AG10803 (cell line): Measurements from ENCODE around the gene SMYD5.
"Not testable (repeated sequence)": the region's sequence is repeated elsewhere in the genome, so short reads cannot be mapped to it uniquely, and the experiment has no call there.

Experiments
- DNase-seq: peaks from one replicate; pipeline ENCODE4 v3.0.0; 2010; ENCODE audit warnings: low read depth
- H3K4me3 ChIP-seq: 2 replicates; pipeline ENCODE4 v1.5.1; 2011; ENCODE audit warnings: mild to moderate bottlenecking, low read length, control low read depth
- CTCF ChIP-seq: conservative IDR thresholded peaks from 2 replicates; pipeline ENCODE4 v1.5.1; 2011; ENCODE audit warnings: mild to moderate bottlenecking, low read length, control low read depth, inconsistent platforms

Gene SMYD5

DNA sequence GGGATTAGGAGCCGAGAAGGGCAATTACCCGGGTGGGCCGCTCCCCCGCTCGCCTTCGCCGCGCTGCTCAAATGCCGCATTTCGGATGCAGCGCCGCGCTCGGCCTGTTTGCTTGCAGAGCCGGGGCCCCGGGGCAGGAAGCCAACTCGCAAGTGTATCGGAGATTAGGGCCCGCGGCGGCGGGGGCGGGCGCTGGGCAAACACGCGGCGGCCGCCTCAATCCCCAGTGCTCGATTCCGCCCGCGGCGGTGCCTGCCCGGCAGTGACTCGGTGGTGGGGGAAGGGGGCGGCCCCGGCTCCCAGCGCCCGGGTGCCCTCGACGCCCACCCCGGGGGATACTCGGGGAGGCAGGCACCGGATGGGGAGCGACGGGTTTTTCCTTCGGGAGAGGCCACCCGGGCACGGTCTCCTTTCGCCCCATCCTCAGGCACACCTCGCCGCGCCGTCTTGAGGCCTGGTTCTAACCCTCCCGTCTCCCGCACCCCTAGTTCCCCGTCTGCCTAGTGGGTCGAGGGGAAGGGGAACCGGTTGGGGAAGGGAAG lies 38.3 kb upstream of the SMYD5 start:
- peak overlapping the region; percentile 44 for H3K4me3 ChIP-seq
- peak; percentile 47 for DNase-seq
- TF ChIP-seq CTCF, result no peak

GRCh38 chr2:73176205-73176880 lies 37.7 kb upstream of the SMYD5 start:
- peak overlapping the region; percentile 44 for H3K4me3 ChIP-seq
- peak; percentile 3 for DNase-seq
- no peak for TF ChIP-seq CTCF

DNA sequence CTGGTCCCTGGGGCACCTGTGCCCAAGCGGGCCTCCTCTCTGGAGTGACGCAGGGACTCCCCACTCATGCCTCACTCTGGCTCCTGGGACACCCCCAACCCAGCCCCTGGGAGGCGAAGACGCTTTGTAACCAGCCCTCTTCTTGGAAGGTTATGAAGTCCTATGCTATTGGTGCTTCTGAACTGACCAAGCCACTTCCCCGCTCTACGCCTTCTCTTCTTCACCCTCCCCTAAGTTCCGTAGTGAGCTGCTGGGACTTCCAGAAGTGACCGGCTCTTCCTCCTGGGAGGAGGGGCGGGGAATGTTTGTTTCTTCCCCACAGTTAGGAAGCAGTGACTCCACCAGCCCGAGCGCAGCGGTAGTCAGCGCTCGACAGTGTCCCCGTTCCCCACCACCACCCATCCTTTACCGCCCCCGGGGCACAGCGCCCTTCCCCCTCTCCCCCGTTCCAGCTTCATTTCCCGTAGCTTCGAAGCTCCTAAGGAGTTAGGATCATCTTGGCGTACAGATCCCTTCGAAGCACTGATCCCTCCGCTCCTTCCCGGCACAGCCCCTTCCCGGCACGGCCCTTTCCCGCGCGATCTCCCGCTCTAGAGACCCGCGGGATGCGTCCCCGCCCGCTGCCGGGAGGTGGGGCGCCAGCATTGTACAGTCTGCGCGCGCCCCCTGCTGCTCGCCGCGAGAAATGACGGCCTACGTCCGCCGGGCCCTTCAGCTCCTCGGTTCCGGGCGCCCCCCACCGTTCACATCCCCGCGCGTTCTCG lies 37.0 kb upstream of the SMYD5 start:
- H3K4me3 ChIP-seq, result peak overlapping the region; percentile 79
- peak; percentile 72 for TF ChIP-seq CTCF
- DNase-seq, result peak; percentile 78

- DNase-seq, result no peak
- no peak overlapping the region for H3K4me3 ChIP-seq
- TF ChIP-seq CTCF, result no peak
Observed at GRCh38 chr2:73177645-73178255, 36.3 kb upstream of the SMYD5 start.

DNA sequence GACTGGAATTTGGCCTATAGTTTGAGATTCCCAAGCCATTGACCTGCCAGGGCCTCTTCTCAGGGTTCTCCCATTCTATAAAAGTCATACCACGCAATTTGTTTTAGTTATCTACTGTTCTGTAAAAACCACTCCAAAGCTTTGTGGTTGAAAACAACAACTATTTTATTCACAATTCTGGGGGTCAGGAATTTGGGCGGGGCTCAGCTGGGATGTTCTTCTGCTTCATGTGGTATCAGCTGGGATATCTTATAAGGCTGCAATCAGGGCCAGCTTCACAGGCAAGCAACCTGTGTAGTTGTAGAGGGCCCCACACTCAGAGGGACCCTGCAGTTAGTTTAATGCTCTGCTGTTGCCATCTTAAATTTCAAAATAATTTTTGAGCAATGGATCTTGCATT lies 28.1 kb upstream of the SMYD5 start:
- H3K4me3 ChIP-seq, result no peak overlapping the region
- no peak for TF ChIP-seq CTCF
- DNase-seq, result no peak

GRCh38 chr2:73187549-73187948 lies 26.5 kb upstream of the SMYD5 start:
- no peak overlapping the region for H3K4me3 ChIP-seq
- DNase-seq, result no peak
- no peak for TF ChIP-seq CTCF

- TF ChIP-seq CTCF, result no peak
- DNase-seq, result no peak
- no peak overlapping the region for H3K4me3 ChIP-seq
Observed at GRCh38 chr2:73197579-73197978, 16.5 kb upstream of the SMYD5 start.

DNA sequence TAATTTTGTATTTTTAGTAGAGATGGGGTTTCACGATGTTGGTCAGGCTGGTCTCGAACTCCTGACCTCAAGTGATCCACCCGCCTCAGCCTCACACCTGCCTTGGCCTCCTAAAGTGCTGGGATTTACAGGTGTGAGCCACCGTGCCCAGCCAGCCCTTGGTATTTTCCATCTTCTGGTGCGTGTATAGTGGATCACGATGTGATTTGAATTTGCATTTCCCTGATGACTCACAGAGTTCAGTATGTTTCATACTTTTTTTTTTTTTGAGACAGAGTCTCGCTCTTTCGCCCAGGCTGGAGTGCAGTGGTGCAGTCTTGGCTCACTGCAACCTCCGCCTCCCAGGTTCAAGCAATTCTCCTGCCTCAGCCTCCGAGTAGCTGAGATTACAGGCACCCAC lies 13.8 kb upstream of the SMYD5 start:
- not testable (repeated sequence) for DNase-seq, H3K4me3 ChIP-seq
